Spleen (tissue), 7 donors: ENCODE data around the gene ALMS1.
"Not testable (repeated sequence)": the region's sequence is repeated elsewhere in the genome, so short reads cannot be mapped to it uniquely, and the experiment has no call there.

Source experiments
- CTCF ChIP-seq, 11 experiments: fragments of 200-600 bp in 7 of 11; fragments of 450-650 bp in 4 of 11; sonication (generic) in 4 of 11; IDR thresholded peaks in 8 of 11; conservative IDR thresholded peaks in 3 of 11; 1 replicate in 7 of 11; 2 replicates in 4 of 11; pipeline versions ENCODE4 v1.4.0 to v1.8.0; 2016 to 2021; ENCODE audit warnings: antibody characterized with exemption in 11 of 11, inconsistent platforms in 4 of 11, mild to moderate bottlenecking in 1 of 11
- POLR2A ChIP-seq, 3 donors: fragments of 450-650 bp; IDR thresholded peaks; one replicate each; pipeline ENCODE4 v1.5.1; 2017; ENCODE audit warnings: antibody characterized with exemption in 3 of 3, mild to moderate bottlenecking in 1 of 3
- donor health status: DM: no; HTN: no; CAD: no; lungs with moderate emphysema.
- donor health status: DM: no; HTN: no; CAD: no.
- donor health status: DM: no; HTN: no; CAD: no.

- not testable (repeated sequence) for TF ChIP-seq CTCF (IDR thresholded peaks at IDR 0.05 in 8 of 11, conservative IDR thresholded peaks at IDR 0.05 in 3 of 11); POLR2A (IDR thresholded peaks at IDR 0.05)
These were observed 238.4 kb downstream of the ALMS1 start for GRCh38 chr2:73624036-73624435.
